HepG2 (cell line): ENCODE data around the gene ELN.

ENCODE experiments used
- CSRNP2 ChIP-seq: sonication (generic); formaldehyde crosslinking; conservative IDR thresholded peaks from 2 replicates; pipeline ENCODE4 v1.8.0; 2022; ENCODE audit warnings: low read depth, missing genetic modification reagents
- NFKB2 ChIP-seq: sonication (generic); formaldehyde crosslinking; IDR thresholded peaks from 2 replicates; pipeline ENCODE4 v1.4.0; 2020; ENCODE audit warnings: missing genetic modification reagents, borderline replicate concordance
- POLR2A ChIP-seq, 2 experiments: IDR thresholded peaks; 2 replicates each; pipeline ENCODE4 v1.6.1; 2011; ENCODE audit warnings: low read depth in 2 of 2, low read length in 2 of 2, mild to moderate bottlenecking in 1 of 2, moderate library complexity in 1 of 2; ENCODE audit not compliant: insufficient read depth in 1 of 2
- RAD21 ChIP-seq: fragments of 450-650 bp; formaldehyde crosslinking; IDR thresholded peaks from 2 replicates; pipeline ENCODE4 v1.5.0; 2020; ENCODE audit warnings: mild to moderate bottlenecking
- RFX5 ChIP-seq: IDR thresholded peaks from 2 replicates; pipeline ENCODE4 v1.6.1; 2011; ENCODE audit warnings: low read depth, low read length, improper control_type of control experiment
- ZBTB10 ChIP-seq: sonication (generic); formaldehyde crosslinking; IDR thresholded peaks from 2 replicates; pipeline ENCODE4 v1.4.0; 2020; ENCODE audit warnings: missing genetic modification reagents, borderline replicate concordance
- ZBTB26 ChIP-seq: IDR thresholded peaks from 2 replicates; pipeline ENCODE4 v1.6.1; 2016; ENCODE audit warnings: missing compliant biosample characterization, missing genetic modification reagents, borderline replicate concordance
- ZBTB7A ChIP-seq: sonication (generic); formaldehyde crosslinking; IDR thresholded peaks from 2 replicates; pipeline ENCODE4 v1.8.0; 2022; ENCODE audit warnings: mild to moderate bottlenecking, missing genetic modification reagents
- ZNF609 ChIP-seq: sonication (generic); formaldehyde crosslinking; IDR thresholded peaks from 2 replicates; pipeline ENCODE4 v1.4.0; 2020; ENCODE audit warnings: mild to moderate bottlenecking, missing genetic modification reagents, borderline replicate concordance
- ZNF639 ChIP-seq: conservative IDR thresholded peaks from 2 replicates; pipeline ENCODE4 v1.6.1; 2018; ENCODE audit warnings: missing genetic modification reagents
- ZNF670 ChIP-seq: sonication (generic); formaldehyde crosslinking; IDR thresholded peaks from 2 replicates; pipeline ENCODE4 v1.8.0; 2022; ENCODE audit warnings: mild to moderate bottlenecking, missing genetic modification reagents, borderline replicate concordance

- no peak for TF ChIP-seq RAD21
- no peak for TF ChIP-seq NFKB2 (CRISPR knock-in tag)
- no peak for TF ChIP-seq ZBTB26 (CRISPR knock-in tag)
- no peak for TF ChIP-seq ZBTB10
- TF ChIP-seq ZNF609 (CRISPR knock-in tag): no peak
- TF ChIP-seq CSRNP2 (CRISPR knock-in tag): no peak
- no peak for TF ChIP-seq POLR2A (IDR thresholded peaks at IDR 0.05; ENCODE audit: insufficient read depth in 1 of 2, low read depth in 2 of 2, low read length in 2 of 2)
- TF ChIP-seq ZBTB7A (CRISPR knock-in tag): no peak
- no peak for TF ChIP-seq ZNF639
- TF ChIP-seq ZNF670 (CRISPR knock-in tag): no peak
- TF ChIP-seq RFX5: no peak
Measured at GRCh38 chr7:74097937-74098614, 70.1 kb downstream of the ELN start.
